Sigmoid colon (tissue), 7 donors: ENCODE results near the gene GSTK1. TPM values are rescaled to one million over a fixed set of nuclear protein-coding genes. Genes with fewer than 3 reads are reported as not detected.

Experiments used
- DNase-seq: peaks from one replicate; pipeline ENCODE4 v3.0.0-alpha.2; 2019
- H3K27ac ChIP-seq, 4 donors: fragments of 200-600 bp; sonication (generic); one replicate each; pipeline ENCODE4 v1.5.1; 2016 to 2019; ENCODE audit warnings: mild to moderate bottlenecking in 1 of 4
- H3K27me3 ChIP-seq, 3 donors: fragments of 200-600 bp; sonication (generic); one replicate each; pipeline ENCODE4 v1.5.1; 2019; ENCODE audit warnings: mild to moderate bottlenecking in 1 of 3
- H3K36me3 ChIP-seq, 4 donors: fragments of 200-600 bp; sonication (generic); one replicate each; pipeline ENCODE4 v1.5.1; 2016 to 2019
- H3K4me1 ChIP-seq, 4 donors: fragments of 200-600 bp; sonication (generic); one replicate each; pipeline ENCODE4 v1.5.1; 2017 to 2019
- H3K4me3 ChIP-seq, 4 donors: fragments of 200-600 bp; sonication (generic); one replicate each; pipeline ENCODE4 v1.5.1; 2017 to 2019; ENCODE audit warnings: mild to moderate bottlenecking in 2 of 4, moderate library complexity in 1 of 4
- H3K9me3 ChIP-seq, 4 donors: fragments of 200-600 bp in 3 of 4; sonication (generic) in 3 of 4; one replicate each; pipeline versions ENCODE4 v1.5.1 to v1.6.1; 2013 to 2019
- CTCF ChIP-seq, 4 experiments: fragments of 450-650 bp in 3 of 4; fragments of 200-600 bp in 1 of 4; IDR thresholded peaks; one replicate each; pipeline ENCODE4 v1.5.1; 2016 to 2019; ENCODE audit warnings: antibody characterized with exemption in 4 of 4, mild to moderate bottlenecking in 3 of 4, moderate library complexity in 2 of 4
- EP300 ChIP-seq, 4 donors: sonication (generic); formaldehyde crosslinking; IDR thresholded peaks; one replicate each; pipeline ENCODE4 v1.6.1; 2017; ENCODE audit warnings: antibody characterized with exemption in 4 of 4
- POLR2A ChIP-seq, 2 donors: fragments of 450-650 bp; IDR thresholded peaks; one replicate each; pipeline ENCODE4 v1.6.1; 2016; ENCODE audit warnings: antibody characterized with exemption in 2 of 2, mild to moderate bottlenecking in 2 of 2, moderate library complexity in 2 of 2
- POLR2AphosphoS5 ChIP-seq, 4 donors: sonication (generic); formaldehyde crosslinking; IDR thresholded peaks; one replicate each; pipeline ENCODE4 v1.6.1; 2017; ENCODE audit warnings: antibody characterized with exemption in 4 of 4
- WGBS, 2 donors: extraction: QIAGEN DNeasy Blood & Tissue Kit; methylation state at CpG; one replicate each; pipeline ENCODE4 v1.1.7; 2013; 5-methylcytosine and 5-hydroxymethylcytosine counted together
- intact Hi-C: fragments of 100-400 bp; cut with DNase I; formaldehyde crosslinking; loops from one replicate; pipeline ENCODE4 v1.15.1; 2023
- polyA plus RNA-seq, 3 donors: library from polyadenylated mRNA; stranded (reverse); fragments of 200-250 nt; gene quantifications; one replicate each; pipeline ENCODE4 v1.2.3, GENCODE V29; 2013
- total RNA-seq, 4 donors: library from RNA; depleted of rRNA; stranded (reverse); fragments of >200 nt; gene quantifications; one replicate each; pipeline ENCODE4 v1.1.0, GENCODE V29; 2016
- donor health status: healthy with polysubstance abuse.
- donor health status: Bipolar disorder and iron deficiency.
- donor health status: healthy.

GSTK1 gene
- total and polyA plus RNA-seq, 7 donors: 111 to 247 (median 158) TPM

GRCh38 chr7:143237366-143237765, 25.9 kb upstream of the GSTK1 start:
- peak overlapping the region in 1 of 4 donors; percentile 50 for H3K27ac ChIP-seq
- H3K4me1 ChIP-seq: no peaks in the 10 kb centered on the region
- H3K9me3 ChIP-seq: peaks cover 0 to 11% (median 0%) of the 10 kb centered on the region in 4 donors
- peak overlapping the region in 1 of 4 donors; percentile 12 for H3K4me3 ChIP-seq
- TF ChIP-seq CTCF (IDR thresholded peaks at IDR 0.05) (no peak), POLR2AphosphoS5 (IDR thresholded peaks at IDR 0.05) (no peak), EP300 (IDR thresholded peaks at IDR 0.05) (no peak), POLR2A (IDR thresholded peaks at IDR 0.05) (no peak)
- intact Hi-C loops: no loop called here
- no peaks in the 10 kb centered on the region for H3K36me3 ChIP-seq
- H3K27me3 ChIP-seq: no peaks in the 10 kb centered on the region
- DNase-seq: no peak

GRCh38 chr7:143238289-143238980, 24.8 kb upstream of the GSTK1 start:
- no peak for TF ChIP-seq EP300 (IDR thresholded peaks at IDR 0.05)
- TF ChIP-seq POLR2AphosphoS5 (IDR thresholded peaks at IDR 0.05): no peak
- no peak for TF ChIP-seq CTCF (IDR thresholded peaks at IDR 0.05)
- no peak overlapping the region for H3K4me3 ChIP-seq
- peak overlapping the region in 1 of 4 donors; percentile 50 for H3K27ac ChIP-seq
- H3K4me1 ChIP-seq: no peaks in the 10 kb centered on the region
- no peak for DNase-seq
- H3K9me3 ChIP-seq: peaks cover 0 to 11% (median 0%) of the 10 kb centered on the region in 4 donors
- no peaks in the 10 kb centered on the region for H3K27me3 ChIP-seq
- intact Hi-C loops: no loop called here
- no peaks in the 10 kb centered on the region for H3K36me3 ChIP-seq
- WGBS, 2 donors: 94 to 96% methylated on average over 1 of the region's 1 CpG

GRCh38 chr7:143239813-143240212, 23.4 kb upstream of the GSTK1 start:
- Histone ChIP-seq H3K27ac (peak overlapping the region in 1 of 4 donors; percentile 16), H3K9me3 (peaks cover 0 to 11% (median 0%) of the 10 kb centered on the region in 4 donors), H3K4me3 (no peak overlapping the region), H3K27me3 (no peaks in the 10 kb centered on the region), H3K36me3 (no peaks in the 10 kb centered on the region), H3K4me1 (no peaks in the 10 kb centered on the region)
- intact Hi-C loops: loop anchor here (1.0 to 2.0 kb wide), 2 partner anchors 65 to 176 kb away; no protein-coding TSS in a partner anchor
- TF ChIP-seq POLR2AphosphoS5 (IDR thresholded peaks at IDR 0.05) (no peak), EP300 (IDR thresholded peaks at IDR 0.05) (no peak), CTCF (IDR thresholded peaks at IDR 0.05) (no peak), POLR2A (IDR thresholded peaks at IDR 0.05) (no peak)
- no peak for DNase-seq

- peak; percentile 77 for DNase-seq
- WGBS, 2 donors: 22 to 24% methylated on average over 9 of the region's 9 CpGs
- H3K9me3 ChIP-seq: peaks cover 0 to 11% (median 0%) of the 10 kb centered on the region in 4 donors
- no peak for TF ChIP-seq EP300 (IDR thresholded peaks at IDR 0.05)
- peak; percentile 54 to 94 (median 77) for TF ChIP-seq CTCF (IDR thresholded peaks at IDR 0.05)
- no peaks in the 10 kb centered on the region for H3K36me3 ChIP-seq
- H3K4me3 ChIP-seq: no peak overlapping the region
- no peaks in the 10 kb centered on the region for H3K4me1 ChIP-seq
- H3K27ac ChIP-seq: peak overlapping the region in 1 of 4 donors; percentile 16
- intact Hi-C loops: loop anchor here (1.0 to 2.0 kb wide), 2 partner anchors 64 to 176 kb away; no protein-coding TSS in a partner anchor
- no peaks in the 10 kb centered on the region for H3K27me3 ChIP-seq
Measured at GRCh38 chr7:143240291-143241168, 22.7 kb upstream of the GSTK1 start.
